HFFc6 (cell line): ENCODE data around the gene CFAP221. TPM values are rescaled to one million over a fixed set of nuclear protein-coding genes. Genes with fewer than 3 reads are reported as not detected.

ENCODE experiments used
- DNase-seq: peaks from one replicate; pipeline ENCODE4 v3.0.0-alpha.2; 2018
- H3K27ac Mint-ChIP-seq: 2 replicates; pipeline ENCODE4 v1.8.0; 2020; ENCODE audit warnings: mild to moderate bottlenecking, mixed read lengths
- H3K27me3 Mint-ChIP-seq: 2 replicates; pipeline ENCODE4 v1.8.0; 2021; ENCODE audit warnings: mild to moderate bottlenecking, moderate library complexity, mixed read lengths; ENCODE audit not compliant: insufficient read depth
- H3K36me3 Mint-ChIP-seq: 2 replicates; pipeline ENCODE4 v1.8.0; 2021; ENCODE audit warnings: low read depth, mixed read lengths
- H3K4me1 Mint-ChIP-seq: 2 replicates; pipeline ENCODE4 v1.8.0; 2020; ENCODE audit warnings: low read depth, mixed read lengths
- H3K4me3 Mint-ChIP-seq: 2 replicates; pipeline ENCODE4 v1.8.0; 2020; ENCODE audit warnings: mild to moderate bottlenecking, moderate library complexity, mixed read lengths
- H3K9me3 Mint-ChIP-seq: 2 replicates; pipeline ENCODE4 v1.8.0; 2020; ENCODE audit warnings: mild to moderate bottlenecking, mixed read lengths
- CTCF ChIP-seq: fragments of 200-600 bp; sonication (generic); IDR thresholded peaks from 2 replicates; pipeline ENCODE4 v1.5.0; 2021; ENCODE audit warnings: antibody characterized with exemption, mild to moderate bottlenecking
- total RNA-seq, 6 experiments: library from RNA; stranded (reverse); fragmentation: NEBNext Ultra II Directional; extraction: Animal tissue kit (Norgen Biotek cat#: 25700); gene quantifications; 2 replicates in 1 of 6; 3 replicates in 5 of 6; pipeline ENCODE4 v1.2.3, GENCODE V29; 2021

Gene CFAP221
- total RNA-seq, 6 experiments from 2014 or later, result not detected

- Mint-ChIP-seq H3K27ac (no peak within 1 kb of the TSS), H3K27me3 (peaks cover 36% of the 10 kb centered on the region), H3K4me3 (no peak within 1 kb of the TSS), H3K9me3 (no peaks in the 10 kb centered on the region), H3K4me1 (no peaks in the 10 kb centered on the region), H3K36me3 (no peaks in the 10 kb centered on the region)
- DNase-seq, result no peak
- no peak for TF ChIP-seq CTCF
These were observed 20.1 kb upstream of the CFAP221 start, which contains the start of gene SCTR for GRCh38 chr2:119523952-119524694. Gene SCTR (minus strand): TSS chr2:119524483. CDS start chr2:119524226, 257 bp downstream.

GRCh38 chr2:119525614-119526013 lies 18.6 kb upstream of the CFAP221 start:
- H3K27me3 Mint-ChIP-seq, result peaks cover 37% of the 10 kb centered on the region
- H3K36me3 Mint-ChIP-seq, result no peaks in the 10 kb centered on the region
- no peak overlapping the region for H3K4me3 Mint-ChIP-seq
- no peak for TF ChIP-seq CTCF
- no peak overlapping the region for H3K27ac Mint-ChIP-seq
- no peaks in the 10 kb centered on the region for H3K4me1 Mint-ChIP-seq
- no peaks in the 10 kb centered on the region for H3K9me3 Mint-ChIP-seq
- no peak for DNase-seq

- Mint-ChIP-seq H3K27ac (no peak overlapping the region), H3K4me3 (no peak overlapping the region), H3K4me1 (no peaks in the 10 kb centered on the region), H3K9me3 (peaks cover under 1% of the 10 kb centered on the region; the same call in 1 of the 2 replicates), H3K27me3 (peaks cover 34% of the 10 kb centered on the region), H3K36me3 (no peaks in the 10 kb centered on the region)
- no peak for DNase-seq
- TF ChIP-seq CTCF, result no peak
These were observed 16.2 kb upstream of the CFAP221 start for GRCh38 chr2:119527999-119528398.

- Mint-ChIP-seq H3K27me3 (peaks cover 22% of the 10 kb centered on the region), H3K4me3 (no peak overlapping the region), H3K36me3 (no peaks in the 10 kb centered on the region), H3K27ac (no peak overlapping the region), H3K9me3 (peaks cover 10% of the 10 kb centered on the region; the same call in 1 of the 2 replicates), H3K4me1 (no peaks in the 10 kb centered on the region)
- no peak for DNase-seq
- TF ChIP-seq CTCF, result no peak
These were observed 13.0 kb upstream of the CFAP221 start for GRCh38 chr2:119531292-119531691.

- Mint-ChIP-seq H3K27me3 (peaks cover 15% of the 10 kb centered on the region), H3K36me3 (no peaks in the 10 kb centered on the region), H3K4me1 (no peaks in the 10 kb centered on the region), H3K4me3 (no peak overlapping the region), H3K27ac (no peak overlapping the region), H3K9me3 (peaks cover 10% of the 10 kb centered on the region; the same call in 1 of the 2 replicates)
- TF ChIP-seq CTCF, result no peak
- no peak for DNase-seq
These were observed 10.7 kb upstream of the CFAP221 start for GRCh38 chr2:119533560-119533959.
